Measurements from ENCODE around the gene RPS6KA2. TPM values are rescaled to one million over a fixed set of nuclear protein-coding genes. Genes with fewer than 3 reads are reported as not detected.

RPS6KA2 gene
- total RNA-seq, 4 donors from 2014 or later: 43.9 to 161 (median 82.7) TPM

DNA sequence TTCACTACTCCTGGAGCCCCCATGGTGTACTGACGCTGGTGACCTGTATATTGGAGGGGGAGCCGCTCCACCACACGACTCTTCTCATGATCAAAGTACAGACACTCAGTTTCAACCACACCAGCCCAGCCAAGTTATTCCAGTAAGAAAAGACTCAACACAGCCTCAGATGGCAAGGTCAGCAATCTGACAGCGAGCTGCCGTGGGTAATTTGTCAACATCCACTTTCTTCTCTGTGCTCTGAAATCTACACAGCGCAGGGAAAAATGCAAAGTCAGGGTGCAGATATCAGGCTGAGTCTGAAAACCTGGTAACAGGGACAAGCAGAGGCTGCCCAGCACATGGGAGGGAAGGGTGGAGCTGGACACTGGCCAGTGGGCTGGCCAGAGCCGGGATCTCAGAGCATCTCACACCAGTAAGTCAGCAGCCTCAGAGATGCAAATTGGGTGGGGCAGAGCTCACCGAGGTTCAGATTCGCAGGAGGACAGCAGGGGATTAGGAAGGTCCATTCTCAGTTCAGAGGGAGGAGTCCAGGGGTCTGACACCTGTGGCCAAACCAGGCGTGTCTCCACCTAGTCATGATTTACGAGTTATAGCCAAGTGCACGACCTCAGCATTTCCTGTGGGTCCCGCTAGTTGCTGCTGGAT is 44.5 kb upstream of the RPS6KA2 start:
- TF ChIP-seq, protein P1, sequence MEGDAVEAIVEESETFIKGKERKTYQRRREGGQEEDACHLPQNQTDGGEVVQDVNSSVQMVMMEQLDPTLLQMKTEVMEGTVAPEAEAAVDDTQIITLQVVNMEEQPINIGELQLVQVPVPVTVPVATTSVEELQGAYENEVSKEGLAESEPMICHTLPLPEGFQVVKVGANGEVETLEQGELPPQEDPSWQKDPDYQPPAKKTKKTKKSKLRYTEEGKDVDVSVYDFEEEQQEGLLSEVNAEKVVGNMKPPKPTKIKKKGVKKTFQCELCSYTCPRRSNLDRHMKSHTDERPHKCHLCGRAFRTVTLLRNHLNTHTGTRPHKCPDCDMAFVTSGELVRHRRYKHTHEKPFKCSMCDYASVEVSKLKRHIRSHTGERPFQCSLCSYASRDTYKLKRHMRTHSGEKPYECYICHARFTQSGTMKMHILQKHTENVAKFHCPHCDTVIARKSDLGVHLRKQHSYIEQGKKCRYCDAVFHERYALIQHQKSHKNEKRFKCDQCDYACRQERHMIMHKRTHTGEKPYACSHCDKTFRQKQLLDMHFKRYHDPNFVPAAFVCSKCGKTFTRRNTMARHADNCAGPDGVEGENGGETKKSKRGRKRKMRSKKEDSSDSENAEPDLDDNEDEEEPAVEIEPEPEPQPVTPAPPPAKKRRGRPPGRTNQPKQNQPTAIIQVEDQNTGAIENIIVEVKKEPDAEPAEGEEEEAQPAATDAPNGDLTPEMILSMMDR (IDR thresholded peaks at IDR 0.05; ENCODE audit: low read depth): no peak

DNA sequence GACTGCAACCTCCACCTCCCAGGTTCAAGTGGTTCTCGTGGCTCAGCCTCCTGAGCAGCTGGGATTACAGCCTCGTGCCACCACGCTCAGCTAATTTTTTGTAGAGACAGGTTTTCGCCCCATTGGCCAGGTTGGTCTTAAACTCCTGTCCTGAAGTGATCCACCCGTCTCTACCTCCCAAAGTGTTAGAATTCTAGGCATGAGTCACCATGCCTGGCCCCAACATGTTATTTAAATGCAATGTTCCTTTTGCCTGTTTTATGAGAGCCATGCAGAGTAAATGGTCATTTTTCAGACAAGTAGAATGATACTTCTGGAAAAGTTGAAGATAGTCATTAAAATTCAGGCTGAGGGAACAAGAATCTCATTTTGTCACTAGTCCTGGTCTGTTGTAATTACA is 43.8 kb upstream of the RPS6KA2 start:
- TF ChIP-seq, protein P1 (IDR thresholded peaks at IDR 0.05; ENCODE audit: low read depth): no peak

- TF ChIP-seq, protein P1 (IDR thresholded peaks at IDR 0.05; ENCODE audit: low read depth): no peak
These were observed 43.0 kb upstream of the RPS6KA2 start for GRCh38 chr6:166670013-166670412.

- TF ChIP-seq, protein P1 (IDR thresholded peaks at IDR 0.05; ENCODE audit: low read depth): no peak
These were observed 41.0 kb upstream of the RPS6KA2 start for GRCh38 chr6:166667796-166668610.

- TF ChIP-seq, protein P1 (IDR thresholded peaks at IDR 0.05; ENCODE audit: low read depth): no peak
These were observed 37.1 kb upstream of the RPS6KA2 start for GRCh38 chr6:166664135-166664534.

DNA sequence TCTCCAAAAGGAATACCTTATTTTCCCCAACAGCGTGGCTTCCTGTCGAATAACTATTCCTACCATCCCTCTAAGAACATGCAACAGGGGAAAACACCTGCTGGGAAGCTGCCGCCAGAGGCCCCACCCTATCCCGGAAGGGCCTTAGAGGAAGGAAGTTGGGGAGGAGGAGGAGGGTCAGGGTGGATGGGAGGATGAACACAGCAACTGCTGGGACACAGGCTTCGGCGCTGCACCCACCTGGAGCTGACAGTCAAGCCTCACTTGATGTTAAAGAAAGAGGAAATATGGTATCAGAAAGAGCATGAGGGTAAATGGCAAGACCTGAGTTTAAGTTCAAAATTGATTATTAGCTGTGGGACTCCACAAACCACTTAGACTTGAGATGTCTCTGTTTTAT is 36.5 kb upstream of the RPS6KA2 start:
- TF ChIP-seq, protein P1 (IDR thresholded peaks at IDR 0.05; ENCODE audit: low read depth): no peak

DNA sequence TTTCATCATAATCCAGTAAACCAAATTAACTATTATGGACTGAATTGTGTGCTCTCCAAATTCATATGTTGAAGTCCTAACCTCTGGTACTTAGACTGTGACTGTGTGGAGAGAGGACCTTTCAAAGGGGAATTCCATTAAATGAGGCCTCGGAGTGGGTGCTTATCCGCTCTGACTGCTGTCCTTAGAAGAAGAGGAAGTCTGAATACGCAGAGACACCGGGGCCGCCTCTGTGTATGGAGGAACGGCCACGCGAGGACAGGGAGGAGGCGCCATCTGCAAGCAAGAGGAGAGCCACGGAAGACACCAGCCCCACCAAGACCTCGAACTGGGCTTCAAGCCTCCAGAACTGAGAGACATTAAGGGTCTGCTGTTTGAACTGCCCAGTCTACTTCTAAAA is 35.6 kb upstream of the RPS6KA2 start:
- TF ChIP-seq, protein P1 (IDR thresholded peaks at IDR 0.05; ENCODE audit: low read depth): no peak

Data from subcutaneous adipose tissue (tissue), 4 donors.